GM21360 (cell line): ENCODE data around the gene PRR23B.

ENCODE experiments used
- ATAC-seq: cut with Tn5 transposase; IDR thresholded peaks from one replicate; pipeline ENCODE4 v1.9.1; 2021; ENCODE audit warnings: mild to moderate bottlenecking, moderate library complexity; ENCODE audit not compliant: unreplicated experiment

PRR23B gene

DNA sequence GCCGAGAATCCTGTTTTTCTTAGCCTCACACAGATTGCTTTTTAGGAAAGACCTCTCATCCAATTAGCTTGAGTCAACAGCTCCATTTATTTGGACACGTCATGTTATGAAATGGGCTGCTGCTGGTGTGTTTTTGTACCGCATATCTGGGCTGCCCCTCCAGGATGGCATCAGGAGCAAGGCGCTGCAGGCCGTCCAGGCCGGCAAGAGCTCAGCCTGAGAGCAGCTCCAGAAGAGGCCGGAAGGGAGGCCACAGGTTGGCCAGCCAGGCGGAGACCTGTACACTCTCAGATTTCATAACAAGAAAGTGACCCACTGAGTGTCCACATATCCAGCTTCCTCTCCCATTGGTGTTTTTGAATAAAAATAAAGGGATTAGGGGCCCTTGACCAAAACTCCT lies 45.4 kb downstream of the PRR23B start:
- no peak for ATAC-seq

GRCh38 chr3:138974462-138974861 lies 46.3 kb downstream of the PRR23B start:
- no peak for ATAC-seq

DNA sequence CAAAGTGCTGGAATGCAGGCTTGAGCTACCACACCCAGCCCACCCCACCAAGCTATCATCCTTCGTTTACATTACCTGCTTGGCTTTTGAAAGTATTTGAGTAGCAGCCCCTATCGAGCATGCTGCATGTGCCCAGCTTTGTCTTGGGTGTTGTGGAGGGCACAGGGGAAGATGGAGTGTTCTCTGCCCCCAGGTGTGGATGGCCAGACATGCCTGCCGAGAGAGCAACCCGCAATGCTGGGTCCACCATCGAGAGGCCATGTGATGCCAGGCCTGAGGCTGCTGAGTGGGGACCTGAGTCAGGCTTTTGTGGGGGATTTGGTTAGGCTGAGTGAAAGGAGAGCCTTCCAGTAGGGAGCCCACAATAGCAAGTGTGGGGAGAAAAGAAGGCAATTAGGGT lies 47.8 kb downstream of the PRR23B start:
- ATAC-seq, result no peak

DNA sequence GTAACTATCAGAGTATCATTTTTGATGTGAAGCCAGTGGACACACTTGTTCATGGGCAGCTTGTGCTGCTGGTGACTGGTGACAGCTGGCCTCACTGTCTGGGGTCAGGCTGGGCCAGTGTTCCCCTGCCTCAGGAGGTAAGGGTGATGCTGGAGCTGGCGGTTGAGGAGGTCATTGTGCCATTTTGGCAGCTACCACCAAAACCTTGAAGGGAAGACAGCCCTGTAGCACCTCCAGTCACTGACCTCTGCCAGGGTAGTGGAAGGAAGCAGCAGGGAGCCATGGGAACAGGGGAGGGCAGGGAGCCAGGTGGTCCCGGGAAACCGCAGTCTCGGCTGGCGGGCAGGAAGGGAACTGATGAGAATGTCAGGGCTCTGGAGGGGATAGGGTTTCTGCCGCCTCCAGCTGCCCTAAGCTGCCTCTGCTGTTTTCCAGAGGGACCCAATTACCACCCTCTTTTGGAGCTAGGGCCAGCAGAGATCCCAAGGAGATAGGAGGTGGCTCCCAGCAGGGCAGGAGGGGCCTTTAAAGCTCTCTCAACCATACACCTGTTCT lies 48.9 kb downstream of the PRR23B start:
- ATAC-seq, result no peak
